ENCODE measurements around the gene NBAS.
"Not testable (repeated sequence)": the region's sequence is repeated elsewhere in the genome, so short reads cannot be mapped to it uniquely, and the experiment has no call there.

Gene NBAS

DNA sequence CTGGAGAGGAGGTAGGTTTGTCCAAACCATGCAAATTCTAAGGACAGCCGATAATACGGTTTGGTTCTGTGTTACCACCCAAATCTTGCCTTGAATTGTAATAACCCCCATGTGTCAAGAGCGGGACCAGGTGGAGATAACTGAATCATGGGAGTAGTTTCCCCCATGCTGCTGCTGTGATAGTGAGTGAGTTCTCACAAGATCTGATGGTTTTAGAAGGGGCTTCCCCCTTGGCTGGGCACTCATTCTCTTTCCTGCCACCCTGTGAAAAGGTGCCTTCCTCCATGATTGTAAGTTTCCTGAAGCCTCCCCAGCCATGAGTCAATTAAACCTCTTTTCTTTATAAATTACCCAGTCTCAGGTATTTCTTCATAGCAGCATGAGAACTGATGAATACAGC, 295.2 kb downstream of the NBAS start:
- DNase-seq (ENCODE audit: low read depth, low spot score): no peak

DNA sequence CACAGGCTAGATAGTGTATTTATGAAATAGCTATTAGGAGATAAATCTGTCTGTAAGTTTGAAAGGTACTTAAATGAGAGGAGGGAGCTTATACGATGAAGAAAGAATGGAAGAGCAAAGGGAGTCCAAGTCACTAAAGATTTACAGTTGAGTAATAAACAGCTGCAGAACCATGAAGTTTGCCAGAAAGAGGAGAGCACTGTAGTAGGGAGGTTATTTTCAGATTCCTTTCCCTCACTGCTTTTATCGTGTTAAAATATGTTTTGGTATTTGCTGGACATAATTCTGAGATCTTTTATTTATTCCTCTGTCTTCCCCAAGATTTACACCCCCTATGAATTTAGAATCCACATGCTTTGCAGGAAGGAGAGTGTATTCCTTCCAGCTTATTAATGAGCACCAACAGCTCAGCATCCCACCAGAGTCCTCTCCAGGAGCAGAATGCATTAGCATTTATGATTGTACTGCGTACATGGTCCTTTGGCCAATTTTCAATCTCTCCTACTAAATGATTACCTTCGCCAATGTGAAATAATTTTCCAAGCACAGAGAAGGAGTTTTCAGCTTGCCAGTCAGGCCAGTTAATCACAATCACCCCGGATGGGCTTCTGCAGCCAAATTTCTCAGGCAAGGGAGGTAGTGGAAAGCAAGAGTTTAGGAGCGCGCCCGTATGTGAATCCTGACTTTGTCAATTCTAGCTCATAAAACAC, 297.0 kb downstream of the NBAS start:
- DNase-seq (ENCODE audit: low read depth, low spot score): no peak

GRCh38 chr2:15262792-15263191, 298.3 kb downstream of the NBAS start:
- no peak for DNase-seq (ENCODE audit: low read depth, low spot score)

- DNase-seq (ENCODE audit: low read depth, low spot score): no peak
Measured at GRCh38 chr2:15260835-15261234, 300.3 kb downstream of the NBAS start.

DNA sequence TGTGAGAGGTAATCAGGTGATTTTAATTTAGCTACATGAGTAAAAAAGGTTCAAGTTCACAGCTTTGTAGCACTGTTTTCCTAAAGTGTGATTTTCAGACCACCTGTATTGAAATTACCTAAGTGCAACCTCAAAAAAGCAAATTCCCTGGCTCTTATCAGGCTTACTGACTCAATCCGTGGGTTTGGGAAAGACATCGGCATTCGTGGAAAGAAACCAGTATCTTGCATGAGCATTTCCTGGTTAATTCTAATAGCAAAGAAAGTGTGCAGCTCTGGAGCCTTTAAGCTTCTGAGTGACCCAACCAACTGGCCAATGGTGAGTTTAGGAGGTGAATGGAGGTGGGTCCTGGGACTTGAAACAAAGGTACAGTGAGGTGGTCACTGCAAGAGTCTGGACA, 300.9 kb downstream of the NBAS start:
- no peak for DNase-seq (ENCODE audit: low read depth, low spot score)

GRCh38 chr2:15259356-15259756, 301.8 kb downstream of the NBAS start:
- DNase-seq (ENCODE audit: low read depth, low spot score): no peak

GRCh38 chr2:15258385-15258784, 302.7 kb downstream of the NBAS start:
- not testable (repeated sequence) for DNase-seq (ENCODE audit: low read depth, low spot score)

DNA sequence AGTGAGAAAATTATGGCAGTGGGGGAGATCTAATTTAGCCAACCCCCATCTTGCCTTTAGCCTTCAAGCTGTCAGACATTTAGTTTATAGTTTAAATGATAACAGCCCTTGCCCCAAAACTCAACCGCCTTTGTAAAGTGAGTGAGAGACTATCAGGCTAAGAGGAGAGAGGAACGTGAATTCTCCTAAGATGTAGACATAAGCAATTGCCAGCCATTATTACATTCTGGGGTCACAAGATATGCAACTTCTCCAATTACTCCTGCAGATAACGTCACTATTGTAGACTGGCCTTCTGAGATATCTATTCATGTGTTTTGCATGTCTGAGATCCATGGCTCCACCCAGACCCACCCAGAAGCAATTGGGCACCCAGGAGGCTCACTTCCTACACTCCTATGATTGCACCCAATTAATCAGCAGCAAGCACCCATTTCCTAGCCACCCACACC, 307.3 kb downstream of the NBAS start:
- DNase-seq (ENCODE audit: low read depth, low spot score): no peak

DNA sequence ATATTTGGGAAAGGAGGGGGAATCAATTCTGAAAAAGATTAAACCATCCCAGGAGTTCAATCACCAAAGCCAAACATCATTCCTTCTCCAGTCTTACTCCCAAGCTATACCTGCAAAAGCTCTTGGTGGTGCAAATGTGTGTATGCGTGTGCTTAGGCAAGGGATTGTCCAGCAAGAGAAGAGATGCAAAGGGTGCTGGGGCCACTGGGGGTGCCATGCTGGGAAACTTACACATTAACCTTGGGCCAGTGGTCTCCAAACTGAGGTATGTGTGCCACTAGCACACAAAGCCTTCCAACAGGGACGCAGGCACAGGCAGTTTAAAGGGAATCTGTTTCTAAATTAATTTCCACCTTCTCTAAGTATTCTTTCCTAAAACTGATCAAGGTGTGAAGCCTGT, 307.9 kb downstream of the NBAS start:
- no peak for DNase-seq (ENCODE audit: low read depth, low spot score)

- DNase-seq (ENCODE audit: low read depth, low spot score): no peak
Measured at GRCh38 chr2:15251753-15252152, 309.4 kb downstream of the NBAS start.

GRCh38 chr2:15250946-15251345, 310.2 kb downstream of the NBAS start:
- DNase-seq (ENCODE audit: low read depth, low spot score): not testable (repeated sequence)

DNA sequence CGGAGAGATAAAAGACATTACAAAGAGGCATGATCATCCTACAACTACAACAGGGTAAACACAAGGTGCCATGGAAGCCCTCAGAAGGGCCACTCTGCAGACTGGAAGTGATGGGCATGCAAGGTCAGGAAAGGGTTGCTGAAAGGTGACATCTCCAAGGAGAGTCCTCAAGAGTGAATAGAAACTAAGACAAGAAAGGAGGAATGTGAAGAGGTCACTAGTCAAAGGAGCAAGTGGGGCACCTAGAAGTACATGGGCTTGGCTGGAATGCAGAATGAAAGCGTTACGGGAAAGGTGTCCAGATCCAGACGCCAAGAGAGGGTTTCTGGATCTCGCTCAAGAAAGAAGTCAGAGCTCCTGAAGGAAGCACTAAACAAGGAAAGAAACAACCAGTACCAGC, 314.3 kb downstream of the NBAS start:
- DNase-seq (ENCODE audit: low read depth, low spot score): no peak

GRCh38 chr2:15243762-15244161, 317.4 kb downstream of the NBAS start:
- no peak for DNase-seq (ENCODE audit: low read depth, low spot score)

DNA sequence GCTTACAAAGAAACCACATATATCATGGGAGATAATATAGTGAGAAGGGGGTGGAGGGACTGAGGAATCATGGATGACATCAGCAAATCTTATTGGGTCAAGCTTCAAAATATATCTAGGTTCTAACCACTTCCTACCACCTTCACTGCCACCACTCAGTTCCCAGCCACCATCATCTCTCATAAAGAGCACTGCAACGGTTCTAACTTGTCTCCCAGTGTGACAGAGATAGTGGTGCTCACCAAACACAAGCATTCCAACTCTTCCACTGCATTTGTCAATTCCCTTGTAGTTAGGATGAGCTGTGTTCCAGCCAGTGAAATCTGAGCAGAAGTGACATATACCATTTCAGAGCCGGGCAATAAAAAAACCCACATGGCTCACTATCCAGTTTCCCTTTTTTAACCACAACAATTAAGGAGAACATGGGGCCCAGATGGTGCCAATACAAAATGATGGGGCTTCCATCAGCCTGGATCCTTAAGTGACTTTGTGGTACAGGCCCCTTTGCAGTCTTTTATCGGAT, 318.1 kb downstream of the NBAS start:
- no peak for DNase-seq (ENCODE audit: low read depth, low spot score)

DNA sequence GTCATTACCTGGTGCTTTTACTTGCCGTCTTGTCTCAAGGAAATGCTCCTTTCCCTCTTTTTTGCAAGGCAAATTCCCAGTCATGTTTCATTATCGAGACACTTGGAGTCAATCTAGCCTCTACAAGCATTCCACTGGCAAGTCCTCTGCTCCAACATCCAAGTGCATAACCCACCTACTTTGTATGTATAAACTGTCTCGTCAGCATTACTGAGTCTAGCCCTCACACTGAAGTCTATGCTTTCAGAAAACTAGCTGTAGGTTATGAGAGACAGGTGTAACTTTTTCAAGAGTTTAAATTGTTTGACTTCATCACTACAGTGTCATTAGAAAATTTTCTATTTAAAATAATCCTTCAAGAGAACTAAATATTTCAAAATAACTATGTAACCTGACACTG, 319.2 kb downstream of the NBAS start:
- DNase-seq (ENCODE audit: low read depth, low spot score): no peak

DNA sequence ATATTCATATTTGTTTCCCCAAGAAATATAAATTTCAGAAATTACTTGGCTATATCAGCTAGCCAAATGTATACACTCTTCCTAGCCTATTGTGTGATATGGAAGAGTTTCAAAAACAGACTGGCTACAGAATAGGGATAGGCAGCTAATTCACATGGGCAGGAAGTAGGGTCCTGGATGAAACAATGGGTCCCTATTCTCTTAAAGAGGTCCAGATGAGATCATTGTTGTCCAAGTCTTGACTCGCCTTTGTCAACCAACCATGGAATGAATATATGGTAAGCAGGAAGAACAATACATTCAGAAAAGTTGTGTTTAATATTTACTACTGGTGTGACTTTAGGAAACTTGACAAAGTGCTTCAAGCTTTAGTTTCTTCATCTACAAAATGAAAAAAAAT, 319.9 kb downstream of the NBAS start:
- no peak for DNase-seq (ENCODE audit: low read depth, low spot score)

DNA sequence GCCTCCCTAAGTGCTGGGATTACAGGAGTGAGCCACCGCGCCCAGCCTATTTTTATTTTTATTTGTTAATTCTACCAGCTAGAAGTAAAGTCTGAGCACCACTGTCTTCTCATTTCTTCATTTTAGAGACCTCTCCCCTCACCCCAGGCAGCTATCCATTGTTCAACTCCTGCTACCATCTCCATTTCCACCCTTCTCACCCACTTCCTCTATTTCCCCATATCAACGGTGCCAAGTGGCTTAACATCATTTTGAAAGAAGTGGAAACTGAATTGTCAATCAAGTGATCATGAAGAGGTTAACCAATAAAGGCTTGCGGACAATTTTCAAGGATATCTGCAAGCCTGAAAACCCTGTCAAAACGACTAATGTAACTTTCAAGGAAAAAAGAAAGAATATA, 323.1 kb downstream of the NBAS start:
- DNase-seq (ENCODE audit: low read depth, low spot score): no peak

DNA sequence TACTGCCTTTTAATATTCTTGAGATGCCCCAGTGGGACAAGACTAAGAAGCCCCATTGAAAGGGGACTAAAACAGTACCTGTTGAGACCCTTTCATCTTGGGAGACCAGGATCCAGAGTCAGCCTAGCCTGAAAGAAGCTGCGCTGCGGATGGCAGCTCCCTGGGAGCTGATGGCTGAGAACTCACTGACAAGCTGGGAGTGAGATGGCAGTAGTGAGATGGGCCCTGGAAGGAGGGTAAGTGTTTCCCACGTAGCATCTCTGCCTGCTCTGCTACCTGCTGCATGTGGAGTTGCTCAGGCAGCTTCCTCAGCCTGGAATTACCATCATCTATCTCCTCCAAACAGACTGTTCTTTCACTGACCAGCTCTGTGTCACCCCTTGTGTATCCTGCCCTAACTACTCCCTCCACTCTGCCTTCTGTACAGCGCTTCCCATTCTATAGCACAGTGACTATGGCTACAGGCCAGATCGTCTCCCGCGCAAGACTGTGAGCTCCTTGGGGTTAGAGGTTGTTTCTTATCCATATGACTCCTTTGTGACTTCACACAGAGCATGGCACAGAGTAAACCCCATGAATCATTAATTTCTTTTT, 330.4 kb downstream of the NBAS start:
- DNase-seq (ENCODE audit: low read depth, low spot score): no peak

DNA sequence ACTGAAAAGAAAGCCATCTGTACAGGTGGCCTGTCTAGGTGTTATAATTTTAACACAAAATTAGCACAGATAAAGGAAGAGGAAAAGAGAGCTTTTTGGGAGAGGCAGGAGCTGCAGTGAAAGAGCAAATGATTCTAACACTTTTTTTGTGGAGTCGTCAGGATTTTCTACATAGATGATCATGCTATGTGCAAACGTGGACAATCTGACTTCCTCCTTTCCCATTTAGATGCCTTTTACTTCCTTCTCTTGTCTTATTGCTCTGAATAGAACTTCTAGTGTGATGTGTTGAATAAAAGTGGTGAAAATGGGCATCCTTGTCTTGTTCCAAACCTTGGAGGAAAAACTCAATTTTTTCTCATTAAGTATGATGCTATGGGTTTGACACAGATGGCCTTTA, 334.5 kb downstream of the NBAS start:
- DNase-seq (ENCODE audit: low read depth, low spot score): no peak

DNA sequence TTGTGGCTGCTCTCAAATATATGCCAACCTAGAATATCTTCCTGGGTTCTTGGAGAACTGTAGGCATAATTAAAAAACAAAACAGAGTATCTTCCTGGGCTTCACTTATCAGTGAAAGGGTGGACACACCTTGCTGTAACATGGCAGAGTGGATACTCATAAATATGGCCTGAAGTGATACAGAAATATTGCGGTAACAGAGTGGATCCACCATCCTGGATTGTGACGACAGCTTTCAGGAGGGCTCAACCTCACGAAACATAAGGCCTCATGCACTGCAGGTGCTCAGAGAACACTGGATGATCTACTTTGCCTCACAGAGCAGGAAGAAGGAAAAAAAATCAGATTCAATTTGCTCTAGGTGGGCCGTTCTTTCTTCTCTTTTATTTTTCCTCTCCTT, 336.0 kb downstream of the NBAS start:
- DNase-seq (ENCODE audit: low read depth, low spot score): no peak

GRCh38 chr2:15224641-15225040, 336.5 kb downstream of the NBAS start:
- no peak for DNase-seq (ENCODE audit: low read depth, low spot score)

DNA sequence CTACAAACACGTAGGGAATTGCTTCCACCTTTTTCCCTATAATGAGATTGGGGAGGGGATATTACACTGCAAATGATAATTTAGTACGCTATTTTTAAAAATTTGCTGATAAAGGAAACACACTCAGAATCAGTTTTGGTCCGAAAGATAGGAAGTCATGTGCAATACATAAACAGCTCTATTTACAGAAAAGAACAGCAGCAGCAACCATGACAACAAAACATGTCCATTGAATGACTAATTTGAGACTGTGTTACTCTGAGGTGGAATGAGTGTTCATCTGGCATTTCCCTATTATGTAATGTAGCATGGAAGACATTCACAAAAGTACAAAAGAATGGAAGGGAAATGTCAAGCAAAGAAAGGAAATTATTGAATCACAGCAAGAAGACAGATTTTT, 337.2 kb downstream of the NBAS start:
- DNase-seq (ENCODE audit: low read depth, low spot score): no peak

GRCh38 chr2:15222856-15223255, 338.3 kb downstream of the NBAS start:
- no peak for DNase-seq (ENCODE audit: low read depth, low spot score)
